Epithelial cell of prostate (primary cell): ENCODE measurements around the gene BPIFA2.

Experiments used
- DNase-seq: peaks from one replicate; pipeline ENCODE4 v3.0.0-alpha.2; 2011; ENCODE audit warnings: low read depth, low spot score
- H3K27ac ChIP-seq: fragments of 450-650 bp; 2 replicates; pipeline ENCODE4 v1.5.1; 2017; ENCODE audit warnings: mild to moderate bottlenecking

BPIFA2 gene

GRCh38 chr20:33188421-33188820 lies 20.5 kb downstream of the BPIFA2 start:
- no peak for DNase-seq
- H3K27ac ChIP-seq: no peak overlapping the region

GRCh38 chr20:33191484-33191883 lies 23.5 kb downstream of the BPIFA2 start:
- no peak overlapping the region for H3K27ac ChIP-seq
- no peak for DNase-seq

GRCh38 chr20:33191955-33192354 lies 24.0 kb downstream of the BPIFA2 start:
- H3K27ac ChIP-seq: no peak overlapping the region
- no peak for DNase-seq

GRCh38 chr20:33192912-33193501 lies 25.0 kb downstream of the BPIFA2 start:
- no peak for DNase-seq
- H3K27ac ChIP-seq: no peak overlapping the region

GRCh38 chr20:33199026-33199425 lies 31.1 kb downstream of the BPIFA2 start:
- no peak for DNase-seq
- H3K27ac ChIP-seq: no peak overlapping the region

GRCh38 chr20:33202451-33202850 lies 34.5 kb downstream of the BPIFA2 start:
- no peak overlapping the region for H3K27ac ChIP-seq

GRCh38 chr20:33203444-33203843 lies 35.5 kb downstream of the BPIFA2 start:
- H3K27ac ChIP-seq: no peak overlapping the region
- no peak for DNase-seq

More at GRCh38 chr20:33202451-33202850, 34.5 kb downstream of the BPIFA2 start:
- no peak for DNase-seq

GRCh38 chr20:33209789-33210188 lies 41.8 kb downstream of the BPIFA2 start:
- peak; percentile 8 for DNase-seq
- no peak overlapping the region for H3K27ac ChIP-seq

- DNase-seq: no peak
- no peak overlapping the region for H3K27ac ChIP-seq
These were observed 42.4 kb downstream of the BPIFA2 start for GRCh38 chr20:33210371-33210770.

- peak; percentile 29 for DNase-seq
- no peak overlapping the region for H3K27ac ChIP-seq
These were observed 44.0 kb downstream of the BPIFA2 start for GRCh38 chr20:33211817-33212424.

GRCh38 chr20:33217052-33217451 lies 49.1 kb downstream of the BPIFA2 start, which contains the start of gene BPIFA3:
Gene BPIFA3 (plus strand): TSS chr20:33217352. CDS start chr20:33217537, 185 bp downstream.
- no peak within 1 kb of the TSS for H3K27ac ChIP-seq
- DNase-seq: no peak

GRCh38 chr20:33224399-33224798 lies 56.4 kb downstream of the BPIFA2 start:
- no peak overlapping the region for H3K27ac ChIP-seq
- no peak for DNase-seq

GRCh38 chr20:33229843-33230242 lies 61.9 kb downstream of the BPIFA2 start:
- H3K27ac ChIP-seq: no peak overlapping the region
- DNase-seq: no peak
